Fibroblast of lung (primary cell): ENCODE results near the gene FARP1. TPM values are rescaled to one million over a fixed set of nuclear protein-coding genes. Genes with fewer than 3 reads are reported as not detected.
A peak's percentile ranks its signal among the peaks of the same experiment; 100 is the strongest.

Experiments used
- DNase-seq, 2 donors: peaks; one replicate each; pipeline versions ENCODE4 v3.0.0 to v3.0.0-alpha.2; 2010; ENCODE audit warnings: low read depth in 2 of 2
- H2AFZ ChIP-seq: 2 replicates; pipeline ENCODE4 v1.5.1; 2012; ENCODE audit warnings: low read length, control low read depth, inconsistent platforms
- H3K27ac ChIP-seq: 2 replicates; pipeline ENCODE4 v1.5.1; 2011; ENCODE audit warnings: low read length, control low read depth; ENCODE audit not compliant: insufficient read depth
- H3K27me3 ChIP-seq: 2 replicates; pipeline ENCODE4 v1.5.1; 2011; ENCODE audit warnings: mild to moderate bottlenecking, low read length; ENCODE audit not compliant: control insufficient read depth, insufficient read depth
- H3K36me3 ChIP-seq: 2 replicates; pipeline ENCODE4 v1.5.1; 2011; ENCODE audit warnings: low read length; ENCODE audit not compliant: control insufficient read depth, insufficient read depth
- H3K4me1 ChIP-seq: 2 replicates; pipeline ENCODE4 v1.5.1; 2011; ENCODE audit warnings: low read length; ENCODE audit not compliant: control insufficient read depth, insufficient read depth; ENCODE audit errors: extremely low read depth
- H3K4me2 ChIP-seq: 2 replicates; pipeline ENCODE4 v1.5.1; 2011; ENCODE audit warnings: low read length, control low read depth; ENCODE audit not compliant: insufficient read depth; ENCODE audit errors: extremely low read depth
- H3K4me3 ChIP-seq, 4 experiments: fragments of 200-600 bp in 1 of 4; sonication (generic) in 1 of 4; replicated peaks in 1 of 4; 2 replicates each; pipeline ENCODE4 v1.5.1; 2011 to 2016; ENCODE audit warnings: low read length in 4 of 4, low read depth in 3 of 4, mild to moderate bottlenecking in 3 of 4, control low read depth in 2 of 4, inconsistent platforms in 1 of 4, mixed read lengths in 1 of 4; ENCODE audit not compliant: insufficient read depth in 1 of 4; ENCODE audit errors: control extremely low read depth in 1 of 4
- H3K79me2 ChIP-seq: 2 replicates; pipeline ENCODE4 v1.5.1; 2012; ENCODE audit warnings: mild to moderate bottlenecking, low read length, inconsistent platforms; ENCODE audit not compliant: control insufficient read depth, insufficient read depth
- H3K9ac ChIP-seq: 2 replicates; pipeline ENCODE4 v1.5.1; 2011; ENCODE audit warnings: mild to moderate bottlenecking, low read length, control low read depth; ENCODE audit not compliant: insufficient read depth
- H3K9me3 ChIP-seq: 2 replicates; pipeline ENCODE4 v1.5.1; 2012; ENCODE audit warnings: low read depth, low read length; ENCODE audit not compliant: control insufficient read depth, insufficient read depth
- H4K20me1 ChIP-seq: 2 replicates; pipeline ENCODE4 v1.5.1; 2011; ENCODE audit warnings: low read length; ENCODE audit not compliant: control insufficient read depth, insufficient read depth; ENCODE audit errors: extremely low read depth
- EZH2 ChIP-seq: IDR thresholded peaks from 2 replicates; pipeline ENCODE4 v1.5.1; 2012; ENCODE audit warnings: low read length, control low read depth, mild to moderate bottlenecking; ENCODE audit errors: missing control alignments
- polyA plus RNA-seq, 2 donors: library from polyadenylated mRNA; depleted of rRNA in 1 of 2; stranded (reverse) in 1 of 2; unstranded in 1 of 2; fragments of >200 nt; gene quantifications; 2 replicates each; pipeline ENCODE4 v1.2.1, GENCODE V29; 2011 to 2012; ENCODE audit warnings: missing spikeins in 1 of 2
- total RNA-seq: library from RNA; depleted of rRNA; stranded (reverse); fragments of >200 nt; gene quantifications from 2 replicates; pipeline ENCODE4 v1.2.1, GENCODE V29; 2014
- TF ChIP-seq, protein P1 (sequence below), 2 donors: IDR thresholded peaks in 1 of 2; conservative IDR thresholded peaks in 1 of 2; 1 replicate in 1 of 2; 2 replicates in 1 of 2; pipeline ENCODE4 v1.5.1; 2011 to 2012; ENCODE audit warnings: low read length in 2 of 2, control low read depth in 1 of 2, inconsistent platforms in 1 of 2, low read depth in 1 of 2, mild to moderate bottlenecking in 1 of 2

The FARP1 gene
- total and polyA plus RNA-seq, 2 donors (not counting 1 experiment from before 2014, with no cell fraction given) = 50.9 to 199 TPM

DNA sequence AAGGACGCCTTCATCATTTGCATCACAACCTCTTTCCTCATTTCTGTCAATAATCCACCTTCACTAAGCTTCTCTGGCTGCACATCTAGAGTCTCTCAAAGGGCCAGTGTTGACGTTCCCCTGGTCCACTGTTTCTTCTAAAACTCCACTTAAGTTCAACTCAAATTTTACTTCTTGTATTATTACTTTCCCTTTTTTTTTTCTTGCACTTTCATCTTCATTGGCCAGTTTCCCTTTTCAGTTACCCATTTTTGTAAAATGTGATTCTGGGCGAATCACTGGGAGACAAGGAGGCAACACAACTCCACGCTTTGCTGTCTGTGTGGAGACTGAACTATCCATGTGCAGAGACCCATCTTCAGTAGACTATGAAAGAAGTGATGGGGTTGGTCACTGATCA lies 162.8 kb downstream of the FARP1 start:
- no peak for DNase-seq
- Histone ChIP-seq H3K9me3 (no peaks in the 10 kb centered on the region), H3K36me3 (no peaks in the 10 kb centered on the region), H3K79me2 (peaks cover 43% of the 10 kb centered on the region), H3K4me2 (no peak overlapping the region), H3K4me1 (peaks cover 16% of the 10 kb centered on the region), H3K4me3 (no peak overlapping the region), H2AFZ (no peak overlapping the region), H3K27ac (no peak overlapping the region), H3K9ac (no peak overlapping the region), H4K20me1 (no peaks in the 10 kb centered on the region), H3K27me3 (no peaks in the 10 kb centered on the region)
- TF ChIP-seq, protein P1, sequence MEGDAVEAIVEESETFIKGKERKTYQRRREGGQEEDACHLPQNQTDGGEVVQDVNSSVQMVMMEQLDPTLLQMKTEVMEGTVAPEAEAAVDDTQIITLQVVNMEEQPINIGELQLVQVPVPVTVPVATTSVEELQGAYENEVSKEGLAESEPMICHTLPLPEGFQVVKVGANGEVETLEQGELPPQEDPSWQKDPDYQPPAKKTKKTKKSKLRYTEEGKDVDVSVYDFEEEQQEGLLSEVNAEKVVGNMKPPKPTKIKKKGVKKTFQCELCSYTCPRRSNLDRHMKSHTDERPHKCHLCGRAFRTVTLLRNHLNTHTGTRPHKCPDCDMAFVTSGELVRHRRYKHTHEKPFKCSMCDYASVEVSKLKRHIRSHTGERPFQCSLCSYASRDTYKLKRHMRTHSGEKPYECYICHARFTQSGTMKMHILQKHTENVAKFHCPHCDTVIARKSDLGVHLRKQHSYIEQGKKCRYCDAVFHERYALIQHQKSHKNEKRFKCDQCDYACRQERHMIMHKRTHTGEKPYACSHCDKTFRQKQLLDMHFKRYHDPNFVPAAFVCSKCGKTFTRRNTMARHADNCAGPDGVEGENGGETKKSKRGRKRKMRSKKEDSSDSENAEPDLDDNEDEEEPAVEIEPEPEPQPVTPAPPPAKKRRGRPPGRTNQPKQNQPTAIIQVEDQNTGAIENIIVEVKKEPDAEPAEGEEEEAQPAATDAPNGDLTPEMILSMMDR (conservative IDR thresholded peaks at IDR 0.05 in 1 of 2, IDR thresholded peaks at IDR 0.05 in 1 of 2; ENCODE audit: low read depth in 1 of 2, low read length in 2 of 2) = no peak
- no peak for TF ChIP-seq EZH2

GRCh38 chr13:98307463-98308085 lies 164.7 kb downstream of the FARP1 start:
- Histone ChIP-seq H3K4me3 (no peak overlapping the region), H2AFZ (peak overlapping the region; percentile 8), H3K4me1 (peaks cover 9% of the 10 kb centered on the region), H3K9me3 (no peaks in the 10 kb centered on the region), H3K27ac (peak overlapping the region; percentile 67), H3K4me2 (peak overlapping the region; percentile 77), H3K27me3 (no peaks in the 10 kb centered on the region), H3K79me2 (peaks cover 37% of the 10 kb centered on the region), H4K20me1 (no peaks in the 10 kb centered on the region), H3K9ac (no peak overlapping the region), H3K36me3 (no peaks in the 10 kb centered on the region)
- TF ChIP-seq, protein P1 (conservative IDR thresholded peaks at IDR 0.05 in 1 of 2, IDR thresholded peaks at IDR 0.05 in 1 of 2; ENCODE audit: low read depth in 1 of 2, low read length in 2 of 2) = no peak
- no peak for TF ChIP-seq EZH2
- peak; percentile 25 to 82 for DNase-seq

DNA sequence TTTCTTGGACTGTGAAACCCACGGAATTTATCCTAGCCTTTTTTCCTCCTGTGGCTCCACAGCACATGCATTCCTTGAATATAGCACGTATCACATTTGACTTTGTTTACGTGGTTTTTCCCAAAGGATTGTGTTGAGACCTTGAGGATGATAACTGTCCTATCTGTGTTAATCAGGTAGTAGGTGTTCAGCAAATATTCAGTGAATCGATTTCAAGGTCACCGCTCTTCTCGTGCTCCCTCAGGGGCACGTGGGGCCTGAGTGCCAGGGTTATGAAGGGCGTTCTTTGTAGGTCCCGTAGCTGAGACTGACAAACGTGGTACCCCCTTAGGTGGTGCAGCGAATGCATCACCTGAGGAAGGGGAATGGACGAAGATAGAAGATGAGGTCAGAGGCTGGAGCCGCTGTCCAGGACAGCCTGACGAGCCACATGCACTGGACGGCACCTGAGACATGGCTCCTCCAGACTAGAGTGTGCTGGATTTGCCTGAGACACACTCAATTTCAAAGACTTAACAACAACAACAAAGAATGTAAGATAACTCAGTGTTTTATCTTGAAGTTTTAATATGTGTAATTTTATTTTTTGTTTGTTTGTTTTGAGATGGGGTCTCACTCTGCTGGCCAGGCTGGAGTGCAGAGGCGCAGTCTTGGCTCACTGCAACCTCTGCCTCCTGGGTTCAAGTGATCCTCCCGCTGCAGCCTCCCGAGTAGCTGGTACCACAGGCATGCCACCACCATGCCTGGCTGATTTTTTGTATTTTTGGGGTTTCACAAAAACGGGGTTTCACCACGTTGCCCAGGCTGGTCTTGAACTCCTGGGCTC lies 165.4 kb downstream of the FARP1 start:
- H3K9me3 ChIP-seq = no peaks in the 10 kb centered on the region
- H4K20me1 ChIP-seq = no peaks in the 10 kb centered on the region
- H3K27ac ChIP-seq = peak overlapping the region; percentile 67
- peak overlapping the region in 1 of 4 experiments; percentile 3 for H3K4me3 ChIP-seq
- H3K27me3 ChIP-seq = no peaks in the 10 kb centered on the region
- H2AFZ ChIP-seq = no peak overlapping the region
- TF ChIP-seq, protein P1 (conservative IDR thresholded peaks at IDR 0.05 in 1 of 2, IDR thresholded peaks at IDR 0.05 in 1 of 2; ENCODE audit: low read depth in 1 of 2, low read length in 2 of 2) = no peak
- TF ChIP-seq EZH2 = no peak
- no peaks in the 10 kb centered on the region for H3K36me3 ChIP-seq
- peaks cover 9% of the 10 kb centered on the region for H3K4me1 ChIP-seq
- H3K79me2 ChIP-seq = peaks cover 30% of the 10 kb centered on the region
- H3K4me2 ChIP-seq = peak overlapping the region; percentile 77
- peak overlapping the region; percentile 13 for H3K9ac ChIP-seq
- DNase-seq = no peak
